NCI-H82 (cell line): ENCODE measurements around the gene DIAPH3.

Source experiments
- DNase-seq: peaks from one replicate; lab custom pipeline; 2025; lab: John Stamatoyannopoulos, UW

DIAPH3 gene

DNA sequence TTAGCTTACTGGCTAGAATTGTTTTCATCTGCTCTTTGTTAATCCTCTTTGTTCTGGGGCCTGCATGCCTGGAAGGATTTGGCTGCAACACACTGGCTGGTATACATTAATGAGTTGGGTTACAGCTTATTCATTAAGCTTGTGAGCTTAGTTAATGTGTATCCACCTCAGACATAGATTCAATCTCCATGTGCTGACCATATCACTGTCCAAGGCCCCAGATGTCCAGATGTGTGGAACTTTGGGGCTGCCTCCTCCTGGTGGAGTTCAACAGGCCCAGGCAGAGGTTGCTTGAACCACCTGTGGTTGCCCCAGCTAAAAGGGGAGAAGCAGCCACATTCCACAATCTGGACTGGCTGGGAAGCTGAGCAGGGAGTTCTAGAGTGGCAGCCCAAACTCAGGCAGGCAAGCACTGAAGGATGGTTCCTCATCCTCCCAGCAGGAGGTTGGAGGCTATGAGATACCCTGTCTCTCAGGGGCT lies 5.4 kb downstream of the DIAPH3 start:
- DNase-seq, result peak; percentile 95

DNA sequence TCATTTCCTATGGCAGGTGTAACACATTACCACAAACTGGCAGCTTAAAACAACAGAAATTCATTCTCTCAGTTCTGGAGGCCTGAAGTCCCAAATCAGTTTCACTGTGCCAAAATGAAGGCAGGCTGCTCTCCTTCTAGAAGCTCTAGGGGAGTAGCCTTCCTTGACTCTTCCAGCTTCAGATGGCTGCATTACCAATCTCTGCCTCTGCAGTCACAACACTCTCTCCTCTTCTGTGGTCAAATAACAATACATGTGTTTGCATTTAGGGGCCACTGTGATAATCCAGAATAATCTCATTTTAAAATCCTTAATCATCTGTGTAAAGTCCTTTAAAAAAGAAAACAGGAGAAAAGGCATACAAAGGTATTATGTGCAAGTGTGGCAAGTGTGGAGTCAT lies 7.8 kb downstream of the DIAPH3 start:
- peak; percentile 97 for DNase-seq

DNA sequence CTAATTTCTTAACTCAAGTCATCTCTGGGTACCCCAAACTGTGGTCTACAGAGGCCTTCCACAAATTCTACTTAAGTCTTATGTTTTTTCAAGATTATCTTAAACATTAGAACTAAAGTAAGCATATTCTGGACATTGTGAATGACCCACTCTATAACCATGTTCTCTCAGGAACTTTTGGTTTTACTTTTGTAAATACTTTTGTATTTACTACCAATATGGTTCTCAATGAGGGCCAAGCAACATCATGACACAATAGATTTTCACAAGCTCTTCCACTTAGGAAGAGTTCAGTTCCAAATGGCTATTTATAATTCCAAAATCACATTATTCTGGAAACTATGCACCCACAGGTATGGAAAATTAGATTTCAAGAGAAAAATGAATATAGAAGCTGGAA lies 10.8 kb downstream of the DIAPH3 start:
- no peak for DNase-seq

DNA sequence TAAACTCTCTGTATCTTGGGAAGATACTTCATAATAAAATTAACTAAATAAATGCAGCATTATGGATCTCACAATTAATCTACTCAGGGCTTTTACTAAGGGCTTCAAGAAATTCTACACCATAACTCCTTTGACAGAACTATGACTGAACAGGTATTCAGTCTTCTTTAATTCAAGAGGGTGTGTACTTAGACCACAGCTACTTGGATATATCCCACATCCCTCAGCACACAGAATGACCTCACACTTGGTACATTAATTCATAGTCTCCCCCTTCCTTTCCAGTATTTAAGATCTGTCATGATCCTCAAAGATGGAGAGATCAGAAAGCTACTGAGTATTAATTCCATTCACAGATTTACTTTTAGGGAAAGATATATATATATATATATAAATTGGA lies 11.6 kb downstream of the DIAPH3 start:
- no peak for DNase-seq

- no peak for DNase-seq
Observed at GRCh38 chr13:60150538-60150937, 13.2 kb downstream of the DIAPH3 start.

- no peak for DNase-seq
Observed at GRCh38 chr13:60148918-60149317, 14.8 kb downstream of the DIAPH3 start.

- DNase-seq, result no peak
Observed at GRCh38 chr13:60147361-60147760, 16.4 kb downstream of the DIAPH3 start.

- no peak for DNase-seq
Observed at GRCh38 chr13:60146471-60146870, 17.3 kb downstream of the DIAPH3 start.

DNA sequence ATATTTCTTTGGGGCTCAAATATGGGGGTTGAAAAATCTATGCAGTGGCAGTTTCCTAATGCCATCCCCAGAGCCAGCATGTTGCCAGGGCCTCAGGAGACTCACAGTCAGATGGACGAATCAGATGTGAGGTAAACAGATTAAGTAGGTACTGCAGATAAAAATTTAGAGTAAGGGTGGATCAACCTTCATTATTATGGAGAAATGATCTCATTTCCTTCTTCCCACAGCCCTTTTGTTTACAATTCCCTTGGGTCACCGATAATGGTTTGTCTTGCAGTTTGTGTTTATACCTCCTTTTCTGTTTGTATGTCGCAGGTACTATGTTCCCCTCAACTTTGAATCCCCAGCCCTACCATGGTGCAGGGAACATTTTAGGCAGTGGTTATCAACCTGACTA lies 20.0 kb downstream of the DIAPH3 start:
- peak; percentile 65 for DNase-seq

- no peak for DNase-seq
Observed at GRCh38 chr13:60139272-60139671, 24.5 kb downstream of the DIAPH3 start.

DNA sequence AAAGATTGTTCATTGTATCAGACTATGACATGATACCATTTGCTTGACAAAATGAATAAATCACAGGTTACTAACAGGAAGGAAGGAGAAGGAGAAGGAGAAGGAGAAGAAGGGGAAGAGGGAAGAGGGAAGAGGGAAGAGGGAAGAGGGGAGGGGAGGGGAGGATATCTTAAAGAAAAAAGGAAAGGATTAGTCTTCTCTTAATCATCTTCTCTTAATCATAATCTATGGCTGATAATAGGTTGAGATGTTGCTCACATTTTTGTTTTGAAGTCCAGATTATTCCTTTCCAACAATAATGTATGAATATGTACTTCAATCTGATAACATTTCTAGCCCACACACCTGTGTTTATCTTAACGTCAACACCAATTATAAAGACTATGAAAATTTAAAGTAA lies 25.1 kb downstream of the DIAPH3 start:
- no peak for DNase-seq

GRCh38 chr13:60137911-60138560 lies 25.7 kb downstream of the DIAPH3 start:
- no peak for DNase-seq

DNA sequence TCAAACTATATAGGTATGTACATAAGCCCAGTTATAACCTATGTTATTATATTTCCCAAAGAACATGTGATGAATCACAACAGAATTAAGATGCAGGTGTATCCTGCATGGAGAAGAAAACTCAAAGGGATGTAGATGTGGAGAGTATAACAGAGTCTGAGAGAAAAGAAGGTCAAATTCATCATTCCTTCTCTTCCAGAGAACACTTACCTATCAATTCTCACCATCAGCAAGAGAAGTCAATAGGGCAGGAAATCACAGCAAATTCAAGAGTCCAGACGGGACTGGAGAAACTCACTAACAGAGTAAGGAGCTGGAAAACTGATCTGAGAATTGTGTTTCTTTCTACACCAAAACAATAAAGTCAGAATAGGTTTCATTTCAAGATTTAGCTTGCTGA lies 28.4 kb downstream of the DIAPH3 start:
- DNase-seq, result no peak

DNA sequence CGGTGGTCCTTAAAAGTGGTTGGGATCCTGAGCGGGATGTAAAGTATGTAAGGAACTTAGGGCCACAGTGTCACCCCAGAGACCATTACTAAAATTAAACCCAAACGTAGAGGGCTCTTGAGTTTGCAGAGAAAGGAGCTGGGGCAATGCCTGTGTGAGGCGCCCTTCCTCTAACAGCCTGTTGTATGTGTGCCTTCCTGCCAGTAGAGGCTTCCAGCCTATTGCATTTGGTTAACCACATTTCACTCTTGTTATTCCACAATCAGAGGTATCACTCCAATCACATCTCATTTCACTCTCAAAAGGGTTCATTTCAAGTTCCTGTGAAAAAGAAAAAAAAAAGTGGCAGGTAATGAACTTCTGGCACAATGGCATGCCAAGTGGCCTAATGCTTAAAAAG lies 29.4 kb downstream of the DIAPH3 start:
- no peak for DNase-seq

GRCh38 chr13:60121337-60121687 lies 42.4 kb downstream of the DIAPH3 start:
- no peak for DNase-seq

DNA sequence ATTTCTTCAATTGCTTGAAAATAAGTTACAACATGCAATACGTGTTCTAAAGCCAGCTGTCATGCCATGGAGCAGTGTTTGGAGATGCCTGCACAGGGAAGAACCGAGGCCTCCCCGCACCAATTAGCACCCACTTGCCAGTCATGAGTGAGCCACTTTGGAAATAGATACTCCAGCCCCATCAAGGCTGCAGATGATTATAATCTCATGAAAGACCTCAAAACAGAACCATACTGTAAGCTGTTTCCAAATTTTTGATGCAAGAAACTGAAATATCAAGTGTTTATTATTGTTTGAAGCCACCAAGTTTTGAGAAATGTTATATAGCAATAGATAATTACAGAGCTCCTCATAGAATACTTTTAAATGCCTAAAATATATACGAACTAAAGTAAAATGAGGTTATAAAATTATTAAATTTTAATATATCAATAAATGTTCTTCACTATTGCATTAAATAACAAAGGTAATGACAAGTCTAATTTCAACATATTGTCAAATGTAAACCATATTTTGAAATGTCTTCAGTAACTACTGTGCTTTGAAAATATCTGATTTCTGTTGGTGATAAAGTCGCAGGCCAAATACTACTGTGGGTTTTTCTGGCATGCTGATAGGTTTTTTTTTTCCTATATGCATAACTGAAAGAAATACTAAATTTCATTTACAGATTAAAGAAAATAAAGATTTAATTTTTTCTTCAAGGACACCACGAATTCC lies 43.0 kb downstream of the DIAPH3 start:
- no peak for DNase-seq

DNA sequence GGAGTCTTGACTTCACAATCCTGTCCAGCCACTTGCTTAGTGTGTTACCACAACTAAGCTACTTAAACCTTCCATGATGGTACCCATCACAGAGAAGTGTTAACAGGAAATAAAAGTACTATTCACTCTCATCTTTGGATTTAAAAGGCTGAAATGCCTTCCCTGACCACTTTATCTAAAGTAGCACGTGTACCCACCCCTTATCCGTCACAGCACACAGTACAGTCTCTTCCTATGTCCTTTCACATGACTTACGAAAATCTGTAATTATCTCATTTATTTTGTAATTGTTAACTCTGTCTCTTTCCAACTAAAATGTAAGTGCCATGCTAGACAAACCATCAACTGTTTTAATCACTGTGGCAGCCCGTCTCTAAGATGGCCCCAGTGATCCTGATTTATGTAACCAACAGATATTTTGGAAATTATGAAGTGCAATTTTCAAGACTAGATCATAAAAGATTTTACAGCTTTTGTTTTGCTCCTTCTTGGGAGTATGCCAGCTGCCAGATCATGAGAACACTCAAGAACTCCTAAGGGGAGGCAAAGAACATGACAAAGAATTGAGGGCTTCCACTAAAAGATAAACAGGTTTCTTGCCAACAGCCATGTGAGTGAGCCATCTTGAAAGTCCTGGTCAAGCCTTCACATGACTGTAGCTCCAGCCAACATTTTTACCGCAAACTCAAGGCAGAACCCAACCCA lies 44.9 kb downstream of the DIAPH3 start:
- DNase-seq, result no peak

DNA sequence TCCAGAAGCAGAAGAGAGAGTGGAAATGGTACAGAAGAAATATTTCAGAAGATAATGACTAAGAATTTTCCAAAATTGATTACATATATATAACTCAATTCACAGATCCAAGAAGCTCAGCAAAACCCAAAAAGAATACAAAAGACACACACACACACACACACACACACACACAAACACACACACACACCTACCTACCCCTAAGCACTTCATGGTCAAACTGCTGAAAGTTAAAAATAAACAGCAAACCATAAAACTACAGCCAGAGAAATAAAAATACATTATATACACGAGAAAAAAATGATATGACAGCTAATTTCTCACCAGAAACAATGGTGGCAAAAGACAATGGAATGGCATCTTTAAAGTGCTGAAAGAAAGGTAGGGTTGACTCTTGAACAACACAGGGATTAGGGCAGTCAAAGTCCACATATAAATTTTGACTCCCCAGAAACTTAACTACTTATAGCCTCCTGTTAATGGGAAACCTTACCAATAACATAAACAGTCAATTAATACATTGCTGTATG lies 49.2 kb downstream of the DIAPH3 start:
- DNase-seq, result no peak

DNA sequence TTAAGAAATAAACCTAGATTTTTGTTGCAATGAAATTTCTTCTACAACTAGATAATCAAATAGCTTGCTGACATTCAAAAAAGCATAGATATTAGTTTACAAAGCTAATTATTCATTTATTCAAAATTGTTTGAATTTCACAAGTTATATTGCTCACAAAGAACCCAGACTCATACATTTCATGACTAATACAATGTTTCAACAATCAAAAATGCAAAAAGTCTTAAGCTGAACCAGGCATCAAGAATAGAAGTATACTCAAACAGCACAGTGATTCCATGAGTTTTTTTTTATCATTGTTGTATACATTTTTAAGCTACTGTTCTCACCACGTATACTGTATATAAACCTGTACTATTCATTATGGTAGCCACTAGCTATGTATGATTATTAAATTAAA lies 51.0 kb downstream of the DIAPH3 start:
- no peak for DNase-seq

DNA sequence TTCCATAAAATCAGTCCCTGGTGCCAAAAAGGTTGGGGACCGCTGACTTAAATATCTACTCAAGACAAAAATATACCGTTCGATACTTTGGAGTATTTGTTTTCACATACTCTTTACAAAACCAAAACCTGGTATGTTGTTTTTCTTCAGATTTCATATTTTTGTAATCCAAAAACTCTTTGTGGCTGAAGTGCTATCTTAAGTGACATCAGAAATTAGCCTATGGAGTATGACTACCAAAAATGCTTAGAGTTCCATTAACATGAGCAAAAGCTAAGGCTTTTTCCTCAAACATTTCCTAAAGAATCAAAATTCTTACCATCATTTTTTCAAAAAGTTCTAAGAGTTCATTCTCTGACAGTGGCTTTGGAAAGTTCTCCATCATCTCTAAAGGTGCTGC lies 52.0 kb downstream of the DIAPH3 start:
- no peak for DNase-seq

DNA sequence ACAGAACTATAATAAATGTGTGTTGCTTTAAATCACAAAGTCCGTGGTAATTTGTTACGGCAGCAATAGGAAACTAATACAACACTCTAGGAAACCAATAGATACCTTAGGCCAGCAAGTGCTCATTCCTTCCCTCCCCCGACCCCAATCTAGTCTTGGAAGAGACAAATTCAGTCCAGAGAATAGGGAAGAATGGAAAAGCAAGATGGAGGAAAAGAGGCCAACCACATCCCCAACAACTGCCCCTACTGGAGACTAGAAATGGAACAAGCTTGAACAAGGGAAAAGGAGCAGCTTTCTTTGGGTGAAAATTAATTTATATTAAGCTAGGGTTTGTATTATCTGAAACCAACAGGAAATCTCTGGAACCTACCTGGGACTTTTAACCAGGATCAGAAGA lies 54.4 kb downstream of the DIAPH3 start:
- no peak for DNase-seq

GRCh38 chr13:60108589-60108988 lies 55.1 kb downstream of the DIAPH3 start:
- peak; percentile 35 for DNase-seq
